HCT116 (cell line): ENCODE data around the gene EPHA8. TPM values are rescaled to one million over a fixed set of nuclear protein-coding genes. Genes with fewer than 3 reads are reported as not detected.

ENCODE experiments used
- ATAC-seq: fragments of 200-7000 bp; cut with Tn5 transposase; 2 replicates; pipeline ENCODE4 v1.9.1; 2020; ENCODE audit warnings: mild to moderate bottlenecking, moderate library complexity
- BruUV-seq: library from RNA; stranded (reverse); fragments of 400-500 nt; replicated peaks from 2 replicates; lab custom pipeline; 2021; lab: Mats Ljungman, UMichigan
- CTCF ChIA-PET: fragments of 300-600 bp; sonication (Branson Sonifier 250); formaldehyde crosslinking; loops from one replicate; lab custom pipeline; 2021; ENCODE audit warnings: antibody characterized with exemption; lab: Charles Lee
- POLR2A ChIA-PET: fragments of 300-600, 350-600 bp; sonication (Branson Sonifier 250); formaldehyde crosslinking; loops from one replicate; lab custom pipeline; 2021; ENCODE audit warnings: antibody characterized with exemption; lab: Charles Lee
- RAD21 ChIA-PET, 2 experiments: fragments of 300-600 bp; sonication (Branson Sonifier 250); formaldehyde crosslinking; loops; one replicate each; lab custom pipeline; 2023; ENCODE audit warnings: low total read pairs in 2 of 2; ENCODE audit not compliant: uncharacterized antibody in 2 of 2, unreplicated experiment in 2 of 2, low non-redundant PET in 1 of 2; lab: Charles Lee
- DNase-seq: peaks from one replicate; pipeline ENCODE4 v3.0.0-alpha.2; 2010; ENCODE audit warnings: low read depth, low spot score
- H2AFZ ChIP-seq: fragments of 200-600 bp; shearing (Covaris generic), sonication (generic); 2 replicates; pipeline ENCODE4 v1.6.1; 2017; ENCODE audit warnings: low read depth, mixed run types, mixed read lengths, antibody characterized with exemption, low read length; ENCODE audit not compliant: poor library complexity, severe bottlenecking
- H3K27ac ChIP-seq: 2 replicates; pipeline ENCODE4 v1.5.1; 2012; ENCODE audit warnings: low read depth, low read length
- H3K27me3 ChIP-seq: fragments of 200-600 bp; sonication (generic); 2 replicates; pipeline ENCODE4 v1.6.1; 2016; ENCODE audit warnings: mixed run types, low read length, mixed read lengths; ENCODE audit not compliant: insufficient read depth
- H3K36me3 ChIP-seq, 2 experiments: fragments of 200-500 bp in 1 of 2; fragments of 200-600 bp in 1 of 2; sonication (Bioruptor generic) in 1 of 2; sonication (generic) in 1 of 2; 2 replicates each; pipeline versions ENCODE4 v1.5.1 to v1.6.1; 2014 to 2016; ENCODE audit warnings: low read length in 2 of 2, inconsistent platforms in 1 of 2, mixed read lengths in 1 of 2, mixed run types in 1 of 2; ENCODE audit not compliant: insufficient read depth in 2 of 2, control insufficient read depth in 1 of 2
- H3K4me1 ChIP-seq, 2 experiments: fragments of 200-600 bp in 1 of 2; sonication (generic) in 1 of 2; 2 replicates each; pipeline versions ENCODE4 v1.5.1 to v1.6.1; 2012 to 2017; ENCODE audit warnings: low read length in 2 of 2, inconsistent platforms in 1 of 2, mild to moderate bottlenecking in 1 of 2, mixed read lengths in 1 of 2, mixed run types in 1 of 2, moderate library complexity in 1 of 2; ENCODE audit not compliant: insufficient read depth in 2 of 2, control insufficient read depth in 1 of 2
- H3K4me2 ChIP-seq: fragments of 200-600 bp; sonication (generic); 2 replicates; pipeline ENCODE4 v1.6.1; 2017; ENCODE audit warnings: mixed run types, low read length, mixed read lengths
- H3K4me3 ChIP-seq, 2 experiments: fragments of 200-600 bp in 1 of 2; sonication (generic) in 1 of 2; replicated peaks in 1 of 2; 2 replicates each; pipeline ENCODE4 v1.5.1; 2011 to 2016; ENCODE audit warnings: low read length in 2 of 2, control low read depth in 1 of 2, low read depth in 1 of 2, mild to moderate bottlenecking in 1 of 2, mixed read lengths in 1 of 2, mixed run types in 1 of 2
- H3K79me2 ChIP-seq: fragments of 200-600 bp; sonication (generic); 2 replicates; pipeline ENCODE4 v1.6.1; 2017; ENCODE audit warnings: mild to moderate bottlenecking, mixed run types, low read length, moderate library complexity, mixed read lengths; ENCODE audit not compliant: insufficient read depth
- H3K9ac ChIP-seq: fragments of 200-600 bp; sonication (generic); 2 replicates; pipeline ENCODE4 v1.6.1; 2016; ENCODE audit warnings: low read length, mixed read lengths
- H3K9me2 ChIP-seq: fragments of 200-600 bp; sonication (generic), shearing (Covaris generic); 2 replicates; pipeline ENCODE4 v1.6.1; 2017; ENCODE audit warnings: mixed run types, mild to moderate bottlenecking, moderate library complexity; ENCODE audit not compliant: insufficient read depth
- H3K9me3 ChIP-seq, 2 experiments: fragments of 200-500 bp in 1 of 2; fragments of 200-600 bp in 1 of 2; sonication (Bioruptor generic) in 1 of 2; sonication (generic) in 1 of 2; 2 replicates each; pipeline ENCODE4 v1.6.1; 2014 to 2017; ENCODE audit warnings: low read length in 2 of 2, mixed read lengths in 2 of 2, inconsistent platforms in 1 of 2, low read depth in 1 of 2, mild to moderate bottlenecking in 1 of 2, mixed run types in 1 of 2, moderate library complexity in 1 of 2; ENCODE audit not compliant: control insufficient read depth in 1 of 2, insufficient read depth in 1 of 2
- H4K20me1 ChIP-seq: fragments of 200-600 bp; sonication (generic), shearing (Covaris generic); 2 replicates; pipeline ENCODE4 v1.6.1; 2017; ENCODE audit warnings: mixed run types, mild to moderate bottlenecking, moderate library complexity; ENCODE audit not compliant: insufficient read depth
- ATF3 ChIP-seq: IDR thresholded peaks from 2 replicates; pipeline ENCODE4 v1.6.1; 2012
- CBX3 ChIP-seq: IDR thresholded peaks from 2 replicates; pipeline ENCODE4 v1.6.1; 2012; ENCODE audit warnings: low read depth
- CEBPB ChIP-seq: IDR thresholded peaks from 2 replicates; pipeline ENCODE4 v1.6.1; 2012; ENCODE audit warnings: low read depth
- EGR1 ChIP-seq: IDR thresholded peaks from 2 replicates; pipeline ENCODE4 v1.6.1; 2012; ENCODE audit warnings: low read depth
- ELF1 ChIP-seq: IDR thresholded peaks from 2 replicates; pipeline ENCODE4 v1.6.1; 2012; ENCODE audit warnings: low read depth, borderline replicate concordance
- EZH2 ChIP-seq: fragments of 200-600 bp; sonication (generic); IDR thresholded peaks from 2 replicates; pipeline ENCODE4 v1.6.1; 2017; ENCODE audit warnings: antibody characterized with exemption, mixed run types
- EZH2phosphoT487 ChIP-seq: fragments of 200-600 bp; IDR thresholded peaks from 2 replicates; pipeline ENCODE4 v1.6.1; 2018; ENCODE audit warnings: antibody characterized with exemption, borderline replicate concordance
- JUND ChIP-seq: IDR thresholded peaks from 2 replicates; pipeline ENCODE4 v1.6.1; 2012
- MAX ChIP-seq: IDR thresholded peaks from 2 replicates; pipeline ENCODE4 v1.6.1; 2012
- POLR2AphosphoS5 ChIP-seq: IDR thresholded peaks from 2 replicates; pipeline ENCODE4 v1.6.1; 2011; ENCODE audit warnings: mild to moderate bottlenecking, low read depth, low read length, moderate library complexity
- RAD21 ChIP-seq: IDR thresholded peaks from 2 replicates; pipeline ENCODE4 v1.6.1; 2012; ENCODE audit warnings: low read depth, mild to moderate bottlenecking
- SIN3A ChIP-seq: IDR thresholded peaks from 2 replicates; pipeline ENCODE4 v1.6.1; 2012; ENCODE audit warnings: low read depth
- SP1 ChIP-seq: IDR thresholded peaks from 2 replicates; pipeline ENCODE4 v1.6.1; 2012; ENCODE audit warnings: low read depth
- SRF ChIP-seq: IDR thresholded peaks from 2 replicates; pipeline ENCODE4 v1.6.1; 2012; ENCODE audit warnings: low read depth
- TCF7L2 ChIP-seq: IDR thresholded peaks from 2 replicates; pipeline ENCODE4 v1.7.0; 2011; ENCODE audit warnings: borderline replicate concordance, inconsistent platforms; ENCODE audit not compliant: insufficient read depth, insufficient read length; ENCODE audit errors: extremely low read depth
- YY1 ChIP-seq: IDR thresholded peaks from 2 replicates; pipeline ENCODE4 v1.6.1; 2011; ENCODE audit warnings: low read length, low read depth, moderate library complexity, mild to moderate bottlenecking; ENCODE audit not compliant: insufficient replicate concordance; ENCODE audit errors: extremely low read depth
- ZFX ChIP-seq: fragments of 450-650 bp; IDR thresholded peaks from 2 replicates; pipeline ENCODE4 v1.6.1; 2017
- ZNF274 ChIP-seq: fragments of 200-500 bp; sonication (Bioruptor generic); IDR thresholded peaks from 2 replicates; pipeline ENCODE4 v1.6.1; 2014; ENCODE audit warnings: mild to moderate bottlenecking, low read depth, low read length, inconsistent platforms
- intact Hi-C: fragments of 100-400 bp; cut with micrococcal nuclease; formaldehyde crosslinking; loops from 2 replicates; pipeline ENCODE4 v1.10.0; 2022
- total RNA-seq: library from RNA; stranded (reverse); gene quantifications from one replicate; pipeline ENCODE4 v1.2.1, GENCODE V29; 2021; ENCODE audit not compliant: unreplicated experiment
- TF ChIP-seq, protein P1 (sequence below), 3 experiments: fragments of 200-600 bp in 1 of 3; sonication (generic) in 1 of 3; IDR thresholded peaks in 2 of 3; conservative IDR thresholded peaks in 1 of 3; 2 replicates each; pipeline ENCODE4 v1.5.1; 2012 to 2017; ENCODE audit warnings: low read depth in 2 of 3, low read length in 2 of 3, antibody characterized with exemption in 1 of 3, borderline replicate concordance in 1 of 3, control low read depth in 1 of 3, mild to moderate bottlenecking in 1 of 3, mixed read lengths in 1 of 3, mixed run types in 1 of 3, moderate library complexity in 1 of 3; ENCODE audit not compliant: insufficient read depth in 1 of 3
- TF ChIP-seq, protein P2 (sequence below): IDR thresholded peaks from 2 replicates; pipeline ENCODE4 v1.6.1; 2012; ENCODE audit warnings: low read depth

Gene EPHA8
- total RNA-seq, 1 experiment from 2014 or later, result 0.30 TPM

DNA sequence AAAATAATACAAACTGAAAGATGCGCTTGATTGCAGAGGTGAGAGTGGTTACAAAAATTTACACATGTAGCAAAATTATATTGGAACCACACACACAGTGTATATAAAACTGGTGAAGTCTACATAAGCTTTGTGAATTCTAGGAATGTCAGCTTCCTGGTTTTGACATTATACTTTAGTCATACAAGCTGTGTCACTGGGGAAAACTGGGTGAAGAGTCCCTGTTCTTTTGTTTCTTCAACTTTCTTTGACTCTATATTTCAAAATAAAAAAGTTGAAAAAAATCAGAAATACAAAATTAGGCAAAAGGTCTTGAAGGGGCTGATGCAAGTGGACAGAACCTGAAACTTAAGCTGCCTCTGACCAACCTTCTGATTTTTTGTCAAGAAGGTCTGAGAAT is 83.1 kb downstream of the EPHA8 start:
- H3K27ac ChIP-seq, result no peak overlapping the region

More for the DNA sequence above, 83.1 kb downstream of the EPHA8 start:
- TF ChIP-seq EGR1 (no peak), JUND (no peak), CEBPB (no peak), EZH2 (no peak), EZH2phosphoT487 (no peak), TCF7L2 (no peak), CBX3 (no peak), SP1 (no peak), RAD21 (no peak), MAX (no peak), ATF3 (no peak), SRF (no peak), SIN3A (no peak), YY1 (no peak), ZFX (no peak), POLR2AphosphoS5 (no peak), ELF1 (no peak), ZNF274 (no peak)
- TF ChIP-seq, protein P1, sequence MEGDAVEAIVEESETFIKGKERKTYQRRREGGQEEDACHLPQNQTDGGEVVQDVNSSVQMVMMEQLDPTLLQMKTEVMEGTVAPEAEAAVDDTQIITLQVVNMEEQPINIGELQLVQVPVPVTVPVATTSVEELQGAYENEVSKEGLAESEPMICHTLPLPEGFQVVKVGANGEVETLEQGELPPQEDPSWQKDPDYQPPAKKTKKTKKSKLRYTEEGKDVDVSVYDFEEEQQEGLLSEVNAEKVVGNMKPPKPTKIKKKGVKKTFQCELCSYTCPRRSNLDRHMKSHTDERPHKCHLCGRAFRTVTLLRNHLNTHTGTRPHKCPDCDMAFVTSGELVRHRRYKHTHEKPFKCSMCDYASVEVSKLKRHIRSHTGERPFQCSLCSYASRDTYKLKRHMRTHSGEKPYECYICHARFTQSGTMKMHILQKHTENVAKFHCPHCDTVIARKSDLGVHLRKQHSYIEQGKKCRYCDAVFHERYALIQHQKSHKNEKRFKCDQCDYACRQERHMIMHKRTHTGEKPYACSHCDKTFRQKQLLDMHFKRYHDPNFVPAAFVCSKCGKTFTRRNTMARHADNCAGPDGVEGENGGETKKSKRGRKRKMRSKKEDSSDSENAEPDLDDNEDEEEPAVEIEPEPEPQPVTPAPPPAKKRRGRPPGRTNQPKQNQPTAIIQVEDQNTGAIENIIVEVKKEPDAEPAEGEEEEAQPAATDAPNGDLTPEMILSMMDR (IDR thresholded peaks at IDR 0.05 in 2 of 3, conservative IDR thresholded peaks at IDR 0.05 in 1 of 3; ENCODE audit: borderline replicate concordance in 1 of 3, insufficient read depth in 1 of 3, low read depth in 2 of 3, low read length in 2 of 3), result no peak
- TF ChIP-seq, protein P2, sequence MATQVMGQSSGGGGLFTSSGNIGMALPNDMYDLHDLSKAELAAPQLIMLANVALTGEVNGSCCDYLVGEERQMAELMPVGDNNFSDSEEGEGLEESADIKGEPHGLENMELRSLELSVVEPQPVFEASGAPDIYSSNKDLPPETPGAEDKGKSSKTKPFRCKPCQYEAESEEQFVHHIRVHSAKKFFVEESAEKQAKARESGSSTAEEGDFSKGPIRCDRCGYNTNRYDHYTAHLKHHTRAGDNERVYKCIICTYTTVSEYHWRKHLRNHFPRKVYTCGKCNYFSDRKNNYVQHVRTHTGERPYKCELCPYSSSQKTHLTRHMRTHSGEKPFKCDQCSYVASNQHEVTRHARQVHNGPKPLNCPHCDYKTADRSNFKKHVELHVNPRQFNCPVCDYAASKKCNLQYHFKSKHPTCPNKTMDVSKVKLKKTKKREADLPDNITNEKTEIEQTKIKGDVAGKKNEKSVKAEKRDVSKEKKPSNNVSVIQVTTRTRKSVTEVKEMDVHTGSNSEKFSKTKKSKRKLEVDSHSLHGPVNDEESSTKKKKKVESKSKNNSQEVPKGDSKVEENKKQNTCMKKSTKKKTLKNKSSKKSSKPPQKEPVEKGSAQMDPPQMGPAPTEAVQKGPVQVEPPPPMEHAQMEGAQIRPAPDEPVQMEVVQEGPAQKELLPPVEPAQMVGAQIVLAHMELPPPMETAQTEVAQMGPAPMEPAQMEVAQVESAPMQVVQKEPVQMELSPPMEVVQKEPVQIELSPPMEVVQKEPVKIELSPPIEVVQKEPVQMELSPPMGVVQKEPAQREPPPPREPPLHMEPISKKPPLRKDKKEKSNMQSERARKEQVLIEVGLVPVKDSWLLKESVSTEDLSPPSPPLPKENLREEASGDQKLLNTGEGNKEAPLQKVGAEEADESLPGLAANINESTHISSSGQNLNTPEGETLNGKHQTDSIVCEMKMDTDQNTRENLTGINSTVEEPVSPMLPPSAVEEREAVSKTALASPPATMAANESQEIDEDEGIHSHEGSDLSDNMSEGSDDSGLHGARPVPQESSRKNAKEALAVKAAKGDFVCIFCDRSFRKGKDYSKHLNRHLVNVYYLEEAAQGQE, result no peak
- no peak for DNase-seq
- Histone ChIP-seq H3K4me3 (no peak overlapping the region), H3K4me1 (no peaks in the 10 kb centered on the region), H3K36me3 (no peaks in the 10 kb centered on the region), H3K4me2 (no peak overlapping the region), H3K9me2 (no peaks in the 10 kb centered on the region), H3K79me2 (no peaks in the 10 kb centered on the region), H2AFZ (no peak overlapping the region), H3K27me3 (no peaks in the 10 kb centered on the region), H4K20me1 (no peaks in the 10 kb centered on the region), H3K9ac (no peak overlapping the region), H3K9me3 (no peaks in the 10 kb centered on the region)
- intact Hi-C loops, result no loop called here
- RAD21 ChIA-PET, result no interaction called here
- ATAC-seq, result no peak
- no TSS peak for BruUV-seq
- CTCF ChIA-PET, result no interaction called here
- POLR2A ChIA-PET, result no interaction called here
